ENCODE results near the gene AHI1.

DNA sequence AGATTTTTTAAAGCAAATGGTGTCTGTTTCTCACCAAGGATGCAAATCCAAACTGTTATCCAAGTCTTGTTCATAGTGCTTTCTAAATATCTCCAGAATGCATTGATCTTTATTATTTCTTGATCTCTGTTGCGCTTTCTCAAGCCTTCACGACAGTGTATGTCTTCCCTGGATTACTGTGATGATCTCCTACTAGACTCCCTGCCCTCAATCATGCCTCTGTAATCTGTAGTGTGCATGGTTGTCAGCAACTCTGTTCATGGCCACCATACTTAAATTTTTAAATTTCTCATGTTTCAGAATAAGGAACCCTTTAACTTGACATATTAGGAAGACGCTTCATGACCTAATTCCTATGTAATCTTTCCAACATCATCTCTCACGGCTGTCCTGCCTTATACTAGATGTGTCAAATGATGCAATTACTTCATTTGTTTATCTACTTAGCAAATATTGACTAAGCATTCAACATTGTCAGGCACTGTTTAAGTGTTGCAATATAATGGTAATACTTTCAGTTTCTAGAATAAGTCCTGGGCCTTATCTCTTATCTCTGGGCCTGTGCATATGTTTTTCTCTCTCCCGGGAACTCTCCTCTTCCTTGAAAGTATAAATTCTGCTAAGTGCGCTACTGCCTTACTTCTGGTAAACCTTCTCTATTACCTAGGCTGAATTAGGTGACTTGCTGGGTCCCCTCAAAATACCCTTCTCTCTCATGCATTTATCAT is 25.6 kb upstream of the AHI1 start:
- TF ChIP-seq, protein P1, sequence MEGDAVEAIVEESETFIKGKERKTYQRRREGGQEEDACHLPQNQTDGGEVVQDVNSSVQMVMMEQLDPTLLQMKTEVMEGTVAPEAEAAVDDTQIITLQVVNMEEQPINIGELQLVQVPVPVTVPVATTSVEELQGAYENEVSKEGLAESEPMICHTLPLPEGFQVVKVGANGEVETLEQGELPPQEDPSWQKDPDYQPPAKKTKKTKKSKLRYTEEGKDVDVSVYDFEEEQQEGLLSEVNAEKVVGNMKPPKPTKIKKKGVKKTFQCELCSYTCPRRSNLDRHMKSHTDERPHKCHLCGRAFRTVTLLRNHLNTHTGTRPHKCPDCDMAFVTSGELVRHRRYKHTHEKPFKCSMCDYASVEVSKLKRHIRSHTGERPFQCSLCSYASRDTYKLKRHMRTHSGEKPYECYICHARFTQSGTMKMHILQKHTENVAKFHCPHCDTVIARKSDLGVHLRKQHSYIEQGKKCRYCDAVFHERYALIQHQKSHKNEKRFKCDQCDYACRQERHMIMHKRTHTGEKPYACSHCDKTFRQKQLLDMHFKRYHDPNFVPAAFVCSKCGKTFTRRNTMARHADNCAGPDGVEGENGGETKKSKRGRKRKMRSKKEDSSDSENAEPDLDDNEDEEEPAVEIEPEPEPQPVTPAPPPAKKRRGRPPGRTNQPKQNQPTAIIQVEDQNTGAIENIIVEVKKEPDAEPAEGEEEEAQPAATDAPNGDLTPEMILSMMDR (conservative IDR thresholded peaks at IDR 0.05 in 1 of 2, IDR thresholded peaks at IDR 0.05 in 1 of 2; ENCODE audit: low read depth in 1 of 2, low read length in 2 of 2): no peak
- no peak for TF ChIP-seq EZH2 (IDR thresholded peaks at IDR 0.05; ENCODE audit: low read length, missing control alignments)
